GM13977 (cell line): ENCODE results near the gene PPP1R9A.

Source experiments
- DNase-seq: peaks from one replicate; pipeline ENCODE4 v3.0.0; 2012; ENCODE audit warnings: low spot score
- in situ Hi-C: fragments of 300-500 bp; cut with MboI; formaldehyde crosslinking; loops from one replicate; pipeline ENCODE4 v1.12.0; 2022; ENCODE audit warnings: low sequenced_read_pairs, low pct_unique_long_range_greater_than_20kb, mixed read lengths, inconsistent platforms; ENCODE audit not compliant: unreplicated experiment
- TF ChIP-seq, protein P1 (sequence below): IDR thresholded peaks from 2 replicates; pipeline ENCODE4 v1.5.1; 2012; ENCODE audit warnings: mild to moderate bottlenecking, control low read depth; ENCODE audit not compliant: insufficient read depth; ENCODE audit errors: extremely low read depth, missing control alignments

The PPP1R9A gene

GRCh38 chr7:95311389-95311788 lies 404.0 kb downstream of the PPP1R9A start:
- in situ Hi-C loops: no loop called here
- no peak for DNase-seq
- TF ChIP-seq, protein P1, sequence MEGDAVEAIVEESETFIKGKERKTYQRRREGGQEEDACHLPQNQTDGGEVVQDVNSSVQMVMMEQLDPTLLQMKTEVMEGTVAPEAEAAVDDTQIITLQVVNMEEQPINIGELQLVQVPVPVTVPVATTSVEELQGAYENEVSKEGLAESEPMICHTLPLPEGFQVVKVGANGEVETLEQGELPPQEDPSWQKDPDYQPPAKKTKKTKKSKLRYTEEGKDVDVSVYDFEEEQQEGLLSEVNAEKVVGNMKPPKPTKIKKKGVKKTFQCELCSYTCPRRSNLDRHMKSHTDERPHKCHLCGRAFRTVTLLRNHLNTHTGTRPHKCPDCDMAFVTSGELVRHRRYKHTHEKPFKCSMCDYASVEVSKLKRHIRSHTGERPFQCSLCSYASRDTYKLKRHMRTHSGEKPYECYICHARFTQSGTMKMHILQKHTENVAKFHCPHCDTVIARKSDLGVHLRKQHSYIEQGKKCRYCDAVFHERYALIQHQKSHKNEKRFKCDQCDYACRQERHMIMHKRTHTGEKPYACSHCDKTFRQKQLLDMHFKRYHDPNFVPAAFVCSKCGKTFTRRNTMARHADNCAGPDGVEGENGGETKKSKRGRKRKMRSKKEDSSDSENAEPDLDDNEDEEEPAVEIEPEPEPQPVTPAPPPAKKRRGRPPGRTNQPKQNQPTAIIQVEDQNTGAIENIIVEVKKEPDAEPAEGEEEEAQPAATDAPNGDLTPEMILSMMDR: no peak

GRCh38 chr7:95312561-95312960 lies 405.2 kb downstream of the PPP1R9A start:
- in situ Hi-C loops: no loop called here

DNA sequence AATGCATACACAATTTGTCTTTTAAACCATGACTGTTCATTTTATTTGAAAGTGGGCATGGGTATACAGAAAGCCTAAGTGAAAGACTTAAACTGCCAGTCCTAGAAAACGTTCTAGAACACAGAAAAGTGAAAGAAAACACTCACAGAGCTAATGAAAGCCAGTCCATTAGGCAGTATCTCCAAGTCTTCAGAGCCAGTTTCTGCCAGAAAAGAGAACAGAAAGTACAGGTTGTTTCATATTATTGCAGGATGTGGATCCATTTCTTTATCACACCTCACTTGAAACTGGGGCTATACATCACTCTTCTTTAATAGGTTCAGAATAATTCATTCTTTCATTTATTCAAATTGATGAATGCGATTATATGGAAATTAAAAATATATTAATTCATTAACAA lies 409.2 kb downstream of the PPP1R9A start:
- TF ChIP-seq, protein P1: no peak
- in situ Hi-C loops: no loop called here

More at GRCh38 chr7:95312561-95312960, 405.2 kb downstream of the PPP1R9A start:
- TF ChIP-seq, protein P1: no peak
- DNase-seq: no peak

DNA sequence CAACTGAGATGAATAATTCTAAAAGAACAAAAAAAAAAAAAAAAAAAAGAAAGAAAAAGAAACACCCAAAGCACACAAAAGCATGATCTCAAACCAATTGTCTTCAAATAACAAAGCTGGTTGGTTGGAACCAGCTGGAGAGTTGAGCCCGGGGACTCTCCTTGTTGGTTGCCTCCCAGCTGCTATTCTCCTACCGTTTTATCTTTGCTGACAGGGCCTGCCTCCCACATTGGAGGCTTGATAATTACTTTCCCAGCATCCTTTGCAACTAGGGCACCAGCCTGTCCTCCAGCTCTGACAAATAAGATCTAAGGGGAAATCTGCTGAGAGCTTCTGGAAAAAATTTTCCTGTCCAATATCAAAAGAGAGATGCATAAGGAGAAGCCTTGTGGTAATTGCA lies 410.2 kb downstream of the PPP1R9A start:
- no peak for DNase-seq
- TF ChIP-seq, protein P1: no peak
- in situ Hi-C loops: no loop called here

More for the DNA sequence above, 409.2 kb downstream of the PPP1R9A start:
- peak; percentile 36 for DNase-seq

DNA sequence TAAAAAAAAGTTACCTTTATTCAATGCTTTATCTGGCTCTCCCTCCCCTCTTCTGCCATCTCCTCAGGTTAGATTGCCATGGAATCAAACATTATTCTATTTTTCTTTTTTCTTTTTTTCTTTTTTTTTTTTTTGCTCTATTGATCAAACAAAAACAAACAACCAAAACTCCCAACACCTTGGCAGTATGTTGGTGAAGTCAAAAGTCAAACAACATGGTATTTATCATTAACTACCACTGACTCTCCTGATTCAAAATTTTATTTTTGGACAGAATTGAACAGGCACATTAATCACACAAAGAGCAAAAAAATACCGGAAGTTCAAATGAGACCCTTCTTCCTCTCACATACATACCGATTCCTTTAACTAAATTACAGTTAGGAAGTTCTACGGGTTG lies 410.6 kb downstream of the PPP1R9A start:
- in situ Hi-C loops: no loop called here
- DNase-seq: no peak
- TF ChIP-seq, protein P1: no peak

DNA sequence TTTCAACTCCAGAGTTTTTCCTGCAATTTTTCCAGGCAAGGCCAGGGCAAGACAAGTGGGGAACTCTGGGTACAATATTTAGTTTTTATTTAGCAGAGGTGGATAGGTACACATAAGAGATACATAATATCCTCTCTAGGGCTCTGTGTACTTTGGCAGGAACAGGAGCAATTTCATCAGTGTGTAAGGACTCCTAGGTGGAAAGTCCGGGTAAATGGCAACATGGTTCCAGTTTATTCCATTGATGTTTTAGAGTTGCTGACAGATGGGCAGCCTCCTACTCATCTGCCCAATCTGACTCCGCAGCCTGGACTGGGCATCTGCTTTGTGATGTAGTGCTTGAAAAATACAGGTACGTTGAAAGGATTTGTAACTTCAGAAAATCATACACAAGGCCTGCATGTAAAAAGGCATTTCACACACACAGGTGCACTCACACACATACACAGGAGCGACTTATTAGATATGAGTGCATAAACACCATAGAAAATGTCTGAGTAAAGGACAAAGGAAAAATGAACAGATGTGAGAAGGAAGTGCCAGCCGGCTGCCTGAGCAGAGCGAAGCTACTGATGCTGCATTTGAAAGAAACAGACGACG lies 411.2 kb downstream of the PPP1R9A start:
- DNase-seq: no peak
- TF ChIP-seq, protein P1: no peak
- in situ Hi-C loops: no loop called here
